ENCODE measurements around the gene IFIT1. TPM values are rescaled to one million over a fixed set of nuclear protein-coding genes. Genes with fewer than 3 reads are reported as not detected.
A peak's percentile ranks its signal among the peaks of the same experiment; 100 is the strongest.
"Not testable (repeated sequence)": the region's sequence is repeated elsewhere in the genome, so short reads cannot be mapped to it uniquely, and the experiment has no call there.

The IFIT1 gene
- total RNA-seq, 4 donors from 2014 or later, result 0.61 to 12.3 (median 2.6) TPM

DNA sequence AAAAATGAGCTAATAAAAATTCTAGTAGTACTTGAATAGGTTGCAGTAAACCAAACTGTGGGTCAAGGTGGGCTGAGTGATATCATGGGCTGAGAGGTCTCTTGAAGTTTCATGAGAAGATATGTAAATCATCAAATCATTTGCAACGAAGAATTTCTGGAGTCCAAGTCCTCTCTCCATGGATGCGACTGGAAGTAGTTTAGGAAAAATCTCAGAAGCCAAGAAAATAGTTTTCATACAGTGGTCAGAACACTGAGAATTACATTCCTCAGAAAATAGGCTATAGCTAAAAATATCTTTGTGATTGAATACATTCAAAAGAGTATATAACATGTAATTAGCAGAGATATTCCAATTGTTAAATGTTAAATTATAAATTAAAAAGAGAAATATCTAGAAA, 3.6 kb upstream of the IFIT1 start:
- TF ChIP-seq POLR2A (IDR thresholded peaks at IDR 0.05) (no peak), CTCF (IDR thresholded peaks at IDR 0.05) (no peak)
- Histone ChIP-seq H3K36me3 (no peaks in the 10 kb centered on the region), H3K27me3 (no peaks in the 10 kb centered on the region), H3K9me3 (no peaks in the 10 kb centered on the region), H3K27ac (no peak overlapping the region), H3K4me3 (no peak overlapping the region), H3K4me1 (peaks cover 7 to 34% (median 16%) of the 10 kb centered on the region in 3 donors)
- 62 to 68% methylated on average over 2 of the region's 2 CpGs for WGBS, 2 donors
- intact Hi-C loops (cut with DNase I), result no loop called here
- no peak for DNase-seq

DNA sequence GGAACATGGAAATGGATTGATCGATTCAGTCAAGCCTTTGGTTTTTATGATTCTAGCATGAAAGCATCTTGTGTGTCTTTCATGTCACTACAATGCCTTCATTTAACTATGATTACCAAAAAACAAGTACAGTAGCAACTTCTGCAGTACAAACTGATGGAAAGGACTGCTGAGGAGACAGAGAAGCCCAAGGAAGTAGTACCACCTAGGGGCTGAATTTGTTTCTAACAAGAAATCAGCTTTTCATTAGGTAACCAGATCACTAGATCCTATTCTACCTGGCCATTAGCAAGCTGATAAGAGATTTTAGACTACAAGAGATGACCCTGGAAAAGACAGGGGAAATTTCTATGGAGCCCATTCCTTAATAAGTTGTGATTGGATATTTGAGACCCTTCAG, 3.2 kb upstream of the IFIT1 start:
- WGBS, 2 donors, result 76 to 93% methylated on average over 1 of the region's 1 CpG
- H3K4me1 ChIP-seq, result peaks cover 7 to 36% (median 19%) of the 10 kb centered on the region in 3 donors
- H3K27ac ChIP-seq, result no peak overlapping the region
- H3K4me3 ChIP-seq, result no peak overlapping the region
- no peaks in the 10 kb centered on the region for H3K27me3 ChIP-seq
- intact Hi-C loops (cut with DNase I), result no loop called here
- no peak for TF ChIP-seq POLR2A (IDR thresholded peaks at IDR 0.05)
- peak in 3 of 6 experiments; percentile 19 to 31 (median 23) for TF ChIP-seq CTCF (IDR thresholded peaks at IDR 0.05)
- no peak for DNase-seq
- no peaks in the 10 kb centered on the region for H3K9me3 ChIP-seq
- H3K36me3 ChIP-seq, result no peaks in the 10 kb centered on the region

DNA sequence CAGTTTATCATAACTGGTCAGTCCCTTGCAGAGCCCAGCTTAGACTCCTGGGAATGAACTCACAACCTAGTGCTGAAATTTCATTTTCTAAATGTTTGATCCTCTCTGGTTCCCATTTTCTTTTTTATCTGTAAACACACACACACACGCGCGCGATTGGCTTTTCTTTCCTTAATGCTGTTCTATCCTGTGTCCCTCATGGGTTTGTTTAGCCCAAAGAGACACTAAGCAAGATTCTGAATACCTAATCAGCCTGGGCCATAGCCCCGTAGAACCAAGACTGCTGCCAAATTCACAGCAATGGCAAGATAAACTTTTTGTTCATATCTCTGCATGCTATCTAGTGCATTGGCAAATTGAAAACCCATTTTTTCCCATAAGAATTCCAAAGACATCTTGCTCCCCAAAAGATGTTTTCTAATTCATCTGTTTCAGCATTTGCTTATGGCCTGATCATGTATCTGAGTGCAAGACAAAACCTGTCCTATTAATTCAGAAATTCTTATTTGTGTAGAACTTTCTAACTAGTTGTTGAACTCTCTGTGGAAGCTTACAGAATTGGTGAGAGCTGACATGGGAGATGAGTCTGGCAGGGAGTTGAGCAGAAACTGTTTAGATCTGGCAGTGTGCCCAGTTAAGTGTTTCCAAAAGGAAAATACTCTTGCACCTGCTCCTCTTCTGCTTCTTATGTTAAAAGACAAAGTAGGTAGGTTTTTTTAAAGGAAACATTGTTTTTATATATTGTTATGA, 1.8 kb upstream of the IFIT1 start:
- no peak overlapping the region for H3K4me3 ChIP-seq
- no peaks in the 10 kb centered on the region for H3K27me3 ChIP-seq
- H3K9me3 ChIP-seq, result no peaks in the 10 kb centered on the region
- intact Hi-C loops (cut with DNase I), result no loop called here
- H3K4me1 ChIP-seq, result peaks cover 7 to 49% (median 24%) of the 10 kb centered on the region in 3 donors
- no peak for DNase-seq
- H3K36me3 ChIP-seq, result no peaks in the 10 kb centered on the region
- 91 to 94% methylated on average over 5 of the region's 5 CpGs for WGBS, 2 donors
- H3K27ac ChIP-seq, result peak overlapping the region in 3 of 4 donors; percentile 5 to 91 (median 12)
- TF ChIP-seq CTCF (IDR thresholded peaks at IDR 0.05) (no peak), POLR2A (IDR thresholded peaks at IDR 0.05) (no peak)

- Histone ChIP-seq H3K4me1 (peaks cover 7 to 51% (median 24%) of the 10 kb centered on the region in 3 donors), H3K27ac (peak overlapping the region in 3 of 4 donors; percentile 12 to 91 (median 91))
- H3K27me3 ChIP-seq; H3K9me3 ChIP-seq; H3K4me3 ChIP-seq; H3K36me3 ChIP-seq; DNase-seq; intact Hi-C loops (cut with DNase I): not testable (repeated sequence)
- 95 to 98% methylated on average over 4 of the region's 4 CpGs for WGBS, 2 donors
Observed at GRCh38 chr10:89391226-89391576, 1.2 kb upstream of the IFIT1 start.

DNA sequence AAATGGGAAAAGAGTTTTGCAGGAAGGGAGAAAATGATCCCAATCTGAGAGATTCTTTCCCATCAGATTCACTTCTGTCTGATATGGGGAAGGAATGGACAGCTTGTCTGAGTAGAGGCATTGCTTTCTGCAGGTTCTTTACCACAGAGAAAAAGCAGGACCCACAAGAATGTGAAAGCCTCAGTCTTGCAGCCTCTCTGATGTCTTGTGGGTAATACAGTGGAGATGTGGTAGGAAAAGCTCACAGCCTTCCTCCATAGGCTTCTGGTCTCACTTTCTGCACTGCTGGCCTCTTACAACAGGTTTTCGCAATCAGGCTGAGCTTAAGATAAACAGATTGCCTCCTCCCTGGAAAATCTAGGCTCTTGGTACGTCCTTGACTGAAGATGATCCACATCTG, 551 bp downstream of the IFIT1 start:
- Histone ChIP-seq H3K9me3 (no peaks in the 10 kb centered on the region), H3K4me1 (peaks cover 7 to 57% (median 24%) of the 10 kb centered on the region in 3 donors), H3K27ac (peak overlapping the region; percentile 55 to 91 (median 90)), H3K4me3 (peak overlapping the region; percentile 31 to 78 (median 57)), H3K36me3 (no peaks in the 10 kb centered on the region), H3K27me3 (no peaks in the 10 kb centered on the region)
- intact Hi-C loops (cut with DNase I), result no loop called here
- no peak for DNase-seq
- TF ChIP-seq CTCF (IDR thresholded peaks at IDR 0.05), result no peak
- TF ChIP-seq POLR2A (IDR thresholded peaks at IDR 0.05), result no peak
- WGBS, 2 donors, result 29 to 33% methylated on average over 2 of the region's 2 CpGs

All from esophagus squamous epithelium (tissue), 5 donors.